K562 (cell line): ENCODE measurements around the gene GFOD1. TPM values are rescaled to one million over a fixed set of nuclear protein-coding genes. Genes with fewer than 3 reads are reported as not detected.

Experiments
- ATAC-seq: fragments of 200-7000 bp; cut with Tn5 transposase; 3 replicates; pipeline ENCODE4 v1.9.1; 2020; ENCODE audit warnings: moderate library complexity
- BruUV-seq: library from RNA; stranded (reverse); fragments of 400-500 nt; replicated peaks from 2 replicates; lab custom pipeline; 2021; lab: Mats Ljungman, UMichigan
- CTCF ChIA-PET: fragments of 300-600 bp; formaldehyde crosslinking; extraction: SDS; loops from one replicate; lab custom pipeline; 2021; ENCODE audit warnings: low intra/inter-chr PET ratio; lab: Yijun Ruan, JAX
- POLR2A ChIA-PET: fragments of 300-600, 350-650 bp; sonication (Branson Sonifier 250); formaldehyde crosslinking; extraction: SDS; loops from one replicate; lab custom pipeline; 2021; ENCODE audit warnings: antibody characterized with exemption, inconsistent platforms; lab: Yijun Ruan, JAX
- DNase-seq, 4 experiments: peaks; one replicate each; pipeline versions ENCODE4 v3.0.0 to v3.0.0-alpha.2; 2011 to 2018; ENCODE audit warnings: low spot score in 3 of 4, mixed read lengths in 3 of 4; ENCODE audit errors: extremely low read depth in 1 of 4
- FAIRE-seq: peaks from 2 replicates; lab custom pipeline; 2011; peaks lifted over from hg19 to GRCh38; lab: Jason Lieb, UNC
- H2AFZ ChIP-seq: 2 replicates; pipeline ENCODE4 v1.6.0; 2011; ENCODE audit warnings: low read depth, low read length, control low read depth, inconsistent platforms
- H3K27ac ChIP-seq: fragments of 200-600 bp; 3 replicates; pipeline ENCODE4 v1.8.0; 2011; ENCODE audit warnings: low read depth, mild to moderate bottlenecking, control low read depth, inconsistent platforms, low read length, moderate library complexity, mixed read lengths; ENCODE audit errors: extremely low read depth
- H3K27me3 ChIP-seq, 2 experiments: fragments of 300-600 bp in 1 of 2; 2 replicates in 1 of 2; 3 replicates in 1 of 2; pipeline versions ENCODE4 v1.6.0 to v1.8.0; 2011; ENCODE audit warnings: inconsistent platforms in 2 of 2, low read length in 2 of 2, mild to moderate bottlenecking in 1 of 2, mixed read lengths in 1 of 2, moderate library complexity in 1 of 2; ENCODE audit not compliant: control insufficient read depth in 2 of 2, insufficient read depth in 2 of 2
- H3K36me3 ChIP-seq: fragments of 300-600 bp; 3 replicates; pipeline ENCODE4 v1.8.0; 2011; ENCODE audit warnings: mild to moderate bottlenecking, low read length, inconsistent platforms; ENCODE audit not compliant: control insufficient read depth, insufficient read depth
- H3K4me1 ChIP-seq, 2 experiments: fragments of 200-600 bp in 1 of 2; replicated peaks in 1 of 2; 2 replicates in 1 of 2; 3 replicates in 1 of 2; pipeline versions ENCODE4 v1.5.1 to v1.8.0; 2011; ENCODE audit warnings: inconsistent platforms in 2 of 2, low read length in 2 of 2, mild to moderate bottlenecking in 1 of 2, mixed read lengths in 1 of 2, moderate library complexity in 1 of 2; ENCODE audit not compliant: control insufficient read depth in 2 of 2, insufficient read depth in 2 of 2
- H3K4me2 ChIP-seq: 2 replicates; pipeline ENCODE4 v1.6.1; 2011; ENCODE audit warnings: low read length, control low read depth, inconsistent platforms, mixed read lengths; ENCODE audit not compliant: insufficient read depth
- H3K4me3 ChIP-seq: fragments of 200-600 bp; sonication (generic), shearing (Covaris generic); 2 replicates; pipeline ENCODE4 v1.5.1; 2016; ENCODE audit warnings: control low read depth, inconsistent platforms
- H3K79me2 ChIP-seq: fragments of 200-600 bp; 3 replicates; pipeline ENCODE4 v1.8.0; 2011; ENCODE audit warnings: low read length, inconsistent platforms; ENCODE audit not compliant: control insufficient read depth, insufficient read depth
- H3K9ac ChIP-seq, 2 experiments: 2 replicates each; pipeline versions ENCODE4 v1.6.0 to v1.6.1; 2011; ENCODE audit warnings: low read depth in 2 of 2, low read length in 2 of 2, control low read depth in 1 of 2, inconsistent platforms in 1 of 2, mild to moderate bottlenecking in 1 of 2, mixed read lengths in 1 of 2; ENCODE audit not compliant: insufficient read depth in 1 of 2
- H3K9me1 ChIP-seq: one replicate; pipeline ENCODE4 v1.6.0; 2011; ENCODE audit warnings: inconsistent platforms, mild to moderate bottlenecking, low read length, moderate library complexity; ENCODE audit not compliant: control insufficient read depth, insufficient read depth
- H3K9me3 ChIP-seq: replicated peaks from 2 replicates; pipeline ENCODE4 v1.5.1; 2011; ENCODE audit warnings: low read depth, low read length, inconsistent platforms; ENCODE audit not compliant: control insufficient read depth, insufficient read depth
- H4K20me1 ChIP-seq: replicated peaks from 2 replicates; pipeline ENCODE4 v1.6.1; 2011; ENCODE audit warnings: low read length, inconsistent platforms, mixed read lengths; ENCODE audit not compliant: control insufficient read depth, insufficient read depth
- ATF3 ChIP-seq, 2 experiments: fragments of 450-650 bp in 1 of 2; sonication (generic) in 1 of 2; formaldehyde crosslinking in 1 of 2; IDR thresholded peaks in 1 of 2; conservative IDR thresholded peaks in 1 of 2; 2 replicates each; pipeline versions ENCODE4 v1.6.1 to v1.8.1; 2016 to 2023; ENCODE audit warnings: mild to moderate bottlenecking in 2 of 2, moderate library complexity in 2 of 2, inconsistent platforms in 1 of 2, missing genetic modification reagents in 1 of 2
- BRD9 ChIP-seq: fragments of 450-650 bp; IDR thresholded peaks from 2 replicates; pipeline ENCODE4 v1.6.1; 2018; ENCODE audit warnings: low read depth; ENCODE audit not compliant: partially characterized antibody
- GMEB1 ChIP-seq: fragments of 250-450 bp; sonication (Bioruptor Pico); IDR thresholded peaks from 2 replicates; pipeline ENCODE4 v1.4.0; 2020; ENCODE audit warnings: mild to moderate bottlenecking
- JUNB ChIP-seq: fragments of 450-650 bp; formaldehyde crosslinking; conservative IDR thresholded peaks from 2 replicates; pipeline ENCODE4 v1.4.0; 2020; ENCODE audit warnings: mild to moderate bottlenecking
- NBN ChIP-seq: fragments of 450-650 bp; IDR thresholded peaks from 2 replicates; pipeline ENCODE4 v1.6.1; 2016; ENCODE audit warnings: low read depth, mild to moderate bottlenecking
- RAD21 ChIP-seq, 2 experiments: fragments of 250-450 bp in 1 of 2; fragments of 450-650 bp in 1 of 2; sonication (Bioruptor Pico) in 1 of 2; formaldehyde crosslinking in 1 of 2; IDR thresholded peaks in 1 of 2; conservative IDR thresholded peaks in 1 of 2; 2 replicates each; pipeline versions ENCODE4 v1.4.0 to v1.8.0; 2020 to 2022; ENCODE audit warnings: mild to moderate bottlenecking in 2 of 2, moderate library complexity in 1 of 2
- RBM25 ChIP-seq: fragments of 200-400 bp; formaldehyde crosslinking; IDR thresholded peaks from 2 replicates; pipeline ENCODE4 v1.6.1; 2018; ENCODE audit warnings: low read length, low read depth, moderate library complexity; ENCODE audit not compliant: severe bottlenecking
- SNIP1 ChIP-seq: fragments of 450-650 bp; IDR thresholded peaks from 2 replicates; pipeline ENCODE4 v1.7.1; 2017; ENCODE audit warnings: low read depth, mild to moderate bottlenecking
- SOX6 ChIP-seq: fragments of 450-650 bp; IDR thresholded peaks from 2 replicates; pipeline ENCODE4 v1.6.1; 2014; ENCODE audit warnings: mild to moderate bottlenecking
- TAF1 ChIP-seq: IDR thresholded peaks from 2 replicates; pipeline ENCODE4 v1.6.1; 2011; ENCODE audit warnings: mild to moderate bottlenecking, low read length, moderate library complexity; ENCODE audit not compliant: insufficient read depth, control insufficient read depth, severe bottlenecking; ENCODE audit errors: extremely low read depth
- ZNF347 ChIP-seq: fragments of 450-650 bp; formaldehyde crosslinking; IDR thresholded peaks from 2 replicates; pipeline ENCODE4 v1.4.0; 2020; ENCODE audit warnings: low read depth, mild to moderate bottlenecking, moderate library complexity
- ZNF445 ChIP-seq: fragments of 250-450 bp; sonication (Bioruptor Pico); IDR thresholded peaks from 2 replicates; pipeline ENCODE4 v1.4.0; 2020; ENCODE audit warnings: low read depth, mild to moderate bottlenecking, moderate library complexity
- WGBS: fragments of 100-300 bp; shearing (Covaris generic); methylation state at CpG from one replicate; pipeline ENCODE4 v1.1.6; 2016; ENCODE audit warnings: low coverage, mixed read lengths; ENCODE audit not compliant: insufficient coverage; ENCODE audit errors: missing lambda C conversion rate; 5-methylcytosine and 5-hydroxymethylcytosine counted together
- in situ Hi-C: fragments of 300-500 bp; cut with MboI; formaldehyde crosslinking; loops from 4 replicates; pipeline ENCODE4 v1.15.0; 2018; ENCODE audit warnings: inconsistent platforms, mixed read lengths
- intact Hi-C: fragments of 100-400 bp; cut with micrococcal nuclease; formaldehyde crosslinking; loops from 2 replicates; pipeline ENCODE4 v1.14.2; 2022
- polyA plus RNA-seq, 8 experiments: library from polyadenylated mRNA; depleted of rRNA in 4 of 8; stranded (reverse) in 5 of 8; unstranded in 3 of 8; fragments of >200 nt; fragmentation: Nextera tagmentation in 2 of 8; fragmentation: Illumina TruSeq in 1 of 8; extraction: Ambion mirVana in 2 of 8; extraction: Trizol in 1 of 8; gene quantifications; 2 replicates each; pipeline versions ENCODE4 v1.2.1 to v1.2.3, GENCODE V29; 2011 to 2014; ENCODE audit warnings: inconsistent platforms in 1 of 8, missing spikeins in 1 of 8
- total RNA-seq, 7 experiments: library from RNA; depleted of rRNA in 6 of 7; stranded (reverse); fragments of >200 nt in 6 of 7; fragmentation: Illumina TruSeq in 2 of 7; extraction: Trizol in 2 of 7; gene quantifications; 2 replicates each; pipeline versions ENCODE4 v1.2.1 to v1.2.3, GENCODE V29; 2011 to 2021; ENCODE audit warnings: low replicate concordance in 1 of 7
- TF ChIP-seq, protein P1 (sequence below), 2 experiments: fragments of 150-350 bp in 1 of 2; IDR thresholded peaks; 2 replicates each; pipeline ENCODE4 v1.6.1; 2012 to 2016; ENCODE audit warnings: low read depth in 2 of 2, low read length in 2 of 2, mild to moderate bottlenecking in 1 of 2, moderate library complexity in 1 of 2
- TF ChIP-seq, protein P2 (sequence below), 3 experiments: fragments of 200-800 bp in 1 of 3; sonication (Bioruptor generic) in 1 of 3; sonication (generic) in 1 of 3; formaldehyde crosslinking in 1 of 3; IDR thresholded peaks; 2 replicates each; pipeline versions ENCODE4 v1.6.1 to v1.8.0; 2016 to 2022; ENCODE audit warnings: mild to moderate bottlenecking in 2 of 3, missing compliant biosample characterization in 2 of 3, missing genetic modification characterization in 2 of 3, missing genetic modification reagents in 1 of 3

Gene GFOD1
- total and polyA plus RNA-seq, 9 of the 15 experiments (the other 6 are each of a cell fraction or from before 2014, with no cell fraction given), result 3.8 to 12.0 (median 8.2) TPM

DNA sequence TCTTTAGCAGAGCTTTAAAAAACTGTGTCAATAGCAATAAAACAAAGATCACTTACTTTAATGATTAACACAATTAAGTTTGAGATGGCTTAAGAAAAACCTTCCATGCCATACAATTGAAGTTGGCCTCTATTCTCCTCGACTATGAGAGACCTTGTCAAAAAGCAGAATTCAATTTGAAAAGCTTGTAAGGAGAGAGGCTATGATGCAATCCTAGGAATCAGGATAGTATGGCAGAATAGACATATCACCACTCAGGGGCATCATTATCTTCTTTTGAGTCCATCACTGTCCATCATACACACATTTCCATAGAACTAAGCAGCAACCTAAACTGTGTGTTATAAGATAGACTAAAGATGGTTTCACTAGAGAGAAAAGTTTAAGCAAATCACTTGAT lies 176.2 kb downstream of the GFOD1 start:
- no peak for DNase-seq
- in situ Hi-C loops (no loop called here), intact Hi-C loops (no loop called here)
- Histone ChIP-seq H4K20me1 (no peaks in the 10 kb centered on the region), H3K79me2 (no peaks in the 10 kb centered on the region), H3K9ac (no peak overlapping the region), H3K4me3 (no peak overlapping the region), H3K4me2 (no peak overlapping the region), H3K9me3 (no peaks in the 10 kb centered on the region), H3K4me1 (peaks cover 0 to 13% of the 10 kb centered on the region in 2 experiments; a peak in 3 of 5 replicates), H2AFZ (no peak overlapping the region), H3K27me3 (no peaks in the 10 kb centered on the region), H3K36me3 (peaks cover 80% of the 10 kb centered on the region), H3K27ac (no peak overlapping the region), H3K9me1 (no peaks in the 10 kb centered on the region)
- no peak for FAIRE-seq
- CTCF ChIA-PET, result no interaction called here
- 39% methylated on average over 1 of the region's 1 CpG for WGBS
- ATAC-seq, result no peak
- no TSS peak for BruUV-seq
- POLR2A ChIA-PET, result interaction anchor here (1.2 kb wide), 1 partner anchor 10 kb away, joined by 5 read pairs; no protein-coding TSS in a partner anchor
- no peak for TF ChIP-seq RBM25
- 0 out of 4 replicates have a peak, but pooled peaks of 1 of the 2 experiments have one; percentile 8 for TF ChIP-seq RAD21 (CRISPR knock-in tag; conservative IDR thresholded peaks at IDR 0.05 in 1 of 2, IDR thresholded peaks at IDR 0.05 in 1 of 2)
- TF ChIP-seq NBN, result no peak
- no peak for TF ChIP-seq ZNF347
- no peak for TF ChIP-seq ZNF445
- no peak for TF ChIP-seq SNIP1
- TF ChIP-seq GMEB1 (CRISPR knock-in tag), result no peak
- no peak for TF ChIP-seq SOX6
- TF ChIP-seq TAF1, result no peak
- no peak for TF ChIP-seq BRD9
- no peak for TF ChIP-seq JUNB
- TF ChIP-seq ATF3 (IDR thresholded peaks at IDR 0.05), result peak; percentile 79
- TF ChIP-seq ATF3 (CRISPR knock-in tag; conservative IDR thresholded peaks at IDR 0.05), result no peak
- TF ChIP-seq, protein P1, sequence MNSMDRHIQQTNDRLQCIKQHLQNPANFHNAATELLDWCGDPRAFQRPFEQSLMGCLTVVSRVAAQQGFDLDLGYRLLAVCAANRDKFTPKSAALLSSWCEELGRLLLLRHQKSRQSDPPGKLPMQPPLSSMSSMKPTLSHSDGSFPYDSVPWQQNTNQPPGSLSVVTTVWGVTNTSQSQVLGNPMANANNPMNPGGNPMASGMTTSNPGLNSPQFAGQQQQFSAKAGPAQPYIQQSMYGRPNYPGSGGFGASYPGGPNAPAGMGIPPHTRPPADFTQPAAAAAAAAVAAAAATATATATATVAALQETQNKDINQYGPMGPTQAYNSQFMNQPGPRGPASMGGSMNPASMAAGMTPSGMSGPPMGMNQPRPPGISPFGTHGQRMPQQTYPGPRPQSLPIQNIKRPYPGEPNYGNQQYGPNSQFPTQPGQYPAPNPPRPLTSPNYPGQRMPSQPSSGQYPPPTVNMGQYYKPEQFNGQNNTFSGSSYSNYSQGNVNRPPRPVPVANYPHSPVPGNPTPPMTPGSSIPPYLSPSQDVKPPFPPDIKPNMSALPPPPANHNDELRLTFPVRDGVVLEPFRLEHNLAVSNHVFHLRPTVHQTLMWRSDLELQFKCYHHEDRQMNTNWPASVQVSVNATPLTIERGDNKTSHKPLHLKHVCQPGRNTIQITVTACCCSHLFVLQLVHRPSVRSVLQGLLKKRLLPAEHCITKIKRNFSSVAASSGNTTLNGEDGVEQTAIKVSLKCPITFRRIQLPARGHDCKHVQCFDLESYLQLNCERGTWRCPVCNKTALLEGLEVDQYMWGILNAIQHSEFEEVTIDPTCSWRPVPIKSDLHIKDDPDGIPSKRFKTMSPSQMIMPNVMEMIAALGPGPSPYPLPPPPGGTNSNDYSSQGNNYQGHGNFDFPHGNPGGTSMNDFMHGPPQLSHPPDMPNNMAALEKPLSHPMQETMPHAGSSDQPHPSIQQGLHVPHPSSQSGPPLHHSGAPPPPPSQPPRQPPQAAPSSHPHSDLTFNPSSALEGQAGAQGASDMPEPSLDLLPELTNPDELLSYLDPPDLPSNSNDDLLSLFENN (IDR thresholded peaks at IDR 0.05; ENCODE audit: low read depth in 2 of 2, low read length in 2 of 2), result no peak
- TF ChIP-seq, protein P2, sequence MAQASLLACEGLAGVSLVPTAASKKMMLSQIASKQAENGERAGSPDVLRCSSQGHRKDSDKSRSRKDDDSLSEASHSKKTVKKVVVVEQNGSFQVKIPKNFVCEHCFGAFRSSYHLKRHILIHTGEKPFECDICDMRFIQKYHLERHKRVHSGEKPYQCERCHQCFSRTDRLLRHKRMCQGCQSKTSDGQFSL (CRISPR knock-in tag; IDR thresholded peaks at IDR 0.05), result no peak
- TF ChIP-seq, protein P2 (tag; IDR thresholded peaks at IDR 0.05), result no peak
